ENCODE data around the gene DYNC1LI1.

DYNC1LI1 gene

DNA sequence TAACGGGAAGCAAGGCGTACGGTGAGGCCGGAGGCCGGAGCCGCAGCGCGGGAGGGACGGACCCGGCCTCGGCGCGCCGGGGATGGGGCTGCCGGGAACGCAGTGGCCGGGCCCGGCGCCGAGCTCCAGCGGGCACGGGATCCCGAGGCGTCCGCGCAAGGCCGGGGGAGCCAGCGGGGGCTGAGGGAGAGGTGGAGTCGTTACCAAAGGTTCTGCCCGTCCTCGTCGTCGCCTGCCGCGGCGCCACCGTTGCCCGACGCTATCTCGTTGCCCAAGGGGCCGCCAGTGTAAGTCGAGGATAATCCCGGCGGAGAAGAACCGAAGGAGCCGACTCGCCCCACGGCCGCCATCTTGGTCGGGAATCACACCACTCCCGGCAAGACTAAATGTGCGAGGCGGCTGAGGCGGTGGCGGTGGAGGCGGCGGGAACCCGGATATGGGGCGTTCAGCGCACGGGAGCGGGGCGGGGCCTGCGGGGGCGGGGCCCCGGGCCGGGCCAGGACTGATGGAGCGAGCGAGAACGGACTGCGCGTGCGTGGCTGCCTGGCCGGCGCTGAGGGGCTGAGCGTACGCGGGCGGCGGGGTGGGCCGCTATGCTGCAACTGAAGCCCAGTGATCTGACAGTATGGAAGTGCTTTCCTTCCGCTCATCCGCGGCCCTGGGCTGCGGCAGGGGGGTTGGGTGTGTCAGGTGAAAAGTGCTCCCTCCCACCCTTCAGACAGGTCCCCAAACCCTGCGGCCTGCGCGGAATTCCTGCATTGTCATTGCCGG lies at the start of gene DYNC1LI1:
TSS of gene DYNC1LI1 (minus strand) at position 438 of the 771 bp plus-strand sequence. CDS start at position 350, 88 bp downstream.
- DNase-seq = peak; percentile 82

DNA sequence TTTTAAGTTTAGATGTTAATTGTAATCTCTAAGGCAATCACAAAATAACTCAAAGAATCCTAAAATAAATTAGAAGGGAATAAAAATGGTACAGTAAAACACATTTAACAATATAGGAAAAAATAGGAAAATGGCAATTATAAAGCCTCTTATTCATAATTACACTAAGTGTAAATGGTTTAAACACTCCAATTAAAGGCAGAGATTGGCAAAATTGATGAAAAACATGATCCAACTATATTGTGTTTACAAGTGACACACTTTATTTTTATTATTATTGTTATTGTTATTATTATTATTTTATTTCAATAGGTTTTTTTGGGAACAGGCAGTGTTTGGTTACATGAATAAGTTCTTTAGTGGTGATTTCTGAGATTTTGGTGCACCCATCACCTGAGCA lies 48.7 kb upstream of the DYNC1LI1 start:
- DNase-seq = no peak

DNA sequence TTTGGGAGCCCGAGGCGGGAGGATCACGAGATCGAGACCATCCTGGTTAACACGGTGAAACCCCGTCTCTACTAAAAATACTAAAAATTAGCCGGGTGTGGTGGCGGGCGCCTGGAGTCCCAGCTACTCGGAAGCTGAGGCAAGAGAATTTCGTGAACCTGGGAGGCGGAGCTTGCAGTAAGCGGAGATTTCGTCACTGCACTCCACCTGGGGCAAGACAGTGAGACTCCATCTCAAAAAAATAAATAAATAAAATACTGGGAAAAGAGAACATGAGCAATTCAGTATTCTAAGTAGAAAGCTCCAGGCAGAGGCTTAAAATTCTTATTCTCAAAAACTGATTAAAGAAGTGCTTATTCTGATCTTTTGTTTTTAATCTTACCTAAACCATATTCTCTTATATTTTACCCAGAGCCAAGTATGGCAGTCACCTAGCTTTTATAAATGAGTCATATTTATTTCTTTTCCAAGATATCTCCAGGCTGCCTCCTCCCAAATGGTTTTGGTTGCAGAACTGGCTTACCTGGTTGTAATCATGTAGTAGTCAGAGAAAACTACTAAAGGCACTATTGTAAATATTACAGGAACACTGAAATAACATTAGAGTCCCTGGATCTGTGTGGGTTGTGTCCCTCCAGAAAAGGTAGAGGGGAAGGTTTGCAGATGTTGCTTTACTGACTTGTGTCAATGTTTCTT lies 45.8 kb upstream of the DYNC1LI1 start:
- DNase-seq = no peak

DNA sequence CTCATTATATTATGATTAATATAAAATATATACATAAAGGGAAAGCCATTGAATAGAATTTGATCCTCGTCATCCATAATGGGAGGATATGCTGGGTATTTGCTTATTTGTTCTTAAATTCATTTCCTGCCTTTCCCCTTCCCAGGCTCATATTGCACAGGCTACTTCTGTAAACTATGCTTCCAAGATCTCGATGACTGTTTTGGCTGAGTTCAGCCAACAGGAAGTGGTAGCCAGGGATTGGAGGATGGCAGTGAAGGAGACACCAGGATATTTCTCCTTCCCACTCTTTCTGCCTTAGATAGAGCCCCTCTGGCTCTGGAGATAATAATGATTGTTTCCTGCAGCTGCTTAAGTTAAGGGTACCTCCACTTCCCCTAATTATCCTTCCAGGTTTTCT lies 44.3 kb upstream of the DYNC1LI1 start:
- DNase-seq = no peak

DNA sequence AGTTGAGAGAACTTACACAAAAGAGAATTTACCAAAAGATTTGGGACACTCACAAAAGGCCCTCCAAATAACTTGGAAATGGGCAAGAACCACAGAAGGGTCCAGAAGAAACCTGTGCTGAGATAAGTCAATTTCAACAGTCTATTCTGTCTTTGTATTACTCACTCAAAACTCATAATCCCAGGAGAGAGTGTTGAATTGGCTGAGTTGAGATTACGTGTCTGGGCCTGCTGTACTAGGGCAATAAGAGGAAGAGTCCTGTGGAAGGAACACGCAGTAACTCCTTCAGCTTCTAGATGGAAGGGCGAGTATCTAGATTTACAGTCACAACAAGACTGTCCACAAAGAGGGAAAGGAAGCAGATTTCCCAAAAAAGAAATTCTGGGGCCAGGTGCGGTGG lies 42.5 kb upstream of the DYNC1LI1 start:
- DNase-seq = no peak

DNA sequence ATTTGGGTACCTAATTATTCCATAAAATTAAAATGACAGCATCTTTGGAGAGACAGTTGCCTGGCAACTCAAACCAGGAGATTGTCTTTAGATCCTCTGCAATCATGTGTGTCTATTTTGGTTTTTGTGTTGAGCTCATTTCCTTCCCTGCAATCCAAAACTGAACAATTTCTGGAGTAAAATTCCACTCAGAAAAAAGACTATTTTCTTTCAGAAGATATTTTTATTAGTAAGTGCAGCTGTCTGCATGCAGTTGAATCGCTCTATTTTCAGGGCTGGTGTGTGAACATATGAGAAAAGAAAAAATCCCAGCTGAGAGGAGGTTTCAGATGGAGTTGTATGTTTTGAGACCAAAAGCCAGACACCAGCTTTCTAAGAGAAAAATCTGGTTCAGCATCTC lies 41.9 kb upstream of the DYNC1LI1 start:
- DNase-seq = no peak

DNA sequence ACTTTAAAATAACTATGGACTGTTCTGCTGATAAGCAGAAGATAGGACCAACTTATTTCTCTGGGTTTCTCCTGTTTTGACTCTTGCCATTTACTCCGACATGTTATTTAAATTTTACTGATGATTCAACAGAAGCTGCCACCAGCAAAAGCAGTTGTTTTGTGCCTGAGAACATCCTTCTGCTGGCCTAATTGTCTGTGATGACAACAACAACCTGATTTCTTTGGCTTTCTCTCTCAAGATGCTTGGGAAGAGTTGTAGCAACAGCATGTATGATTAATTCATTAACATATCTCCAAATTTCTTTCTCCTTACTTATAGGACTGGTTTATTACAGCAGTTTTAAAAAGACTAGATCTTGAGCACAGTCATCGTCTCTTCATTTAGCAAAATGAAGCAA lies 36.9 kb upstream of the DYNC1LI1 start:
- no peak for DNase-seq

DNA sequence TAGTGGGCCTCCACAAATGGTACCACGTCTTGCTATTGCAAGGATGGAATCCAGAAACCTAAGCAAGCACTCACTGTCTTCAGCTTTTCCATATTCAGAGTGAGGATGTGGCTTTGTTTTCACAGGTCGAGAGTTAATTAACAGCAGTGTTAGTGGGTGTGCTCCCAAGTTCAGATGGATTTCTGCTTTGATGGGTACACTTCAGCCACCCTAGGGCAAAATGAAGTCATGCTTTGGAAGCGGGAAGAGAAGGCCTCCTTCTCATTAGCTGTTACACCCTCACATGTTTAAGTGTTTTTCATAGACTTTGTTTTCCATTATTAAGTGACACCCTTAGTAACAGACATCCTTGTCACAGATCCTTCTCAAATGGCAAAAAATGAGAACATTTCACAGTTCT lies 36.3 kb upstream of the DYNC1LI1 start:
- no peak for DNase-seq

DNA sequence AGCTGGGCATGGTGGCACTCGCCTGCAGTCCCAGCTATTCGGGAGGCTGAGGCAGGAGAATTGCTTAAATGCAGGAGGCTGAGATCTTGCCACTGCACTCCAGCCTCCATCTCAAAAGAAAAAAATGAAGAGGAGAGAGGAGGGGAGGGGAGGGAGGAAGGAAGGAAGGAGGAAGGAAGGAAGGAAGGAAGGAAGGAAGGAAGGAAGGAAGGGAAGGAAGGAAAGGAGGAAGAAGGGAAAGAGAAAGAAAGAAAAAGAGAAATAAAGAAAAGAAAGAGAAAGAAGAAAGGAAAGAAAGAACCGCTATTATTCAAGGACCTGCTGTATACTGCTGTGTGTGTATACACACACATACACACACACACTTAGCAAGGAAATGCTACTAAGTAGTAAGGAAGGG lies 35.6 kb upstream of the DYNC1LI1 start:
- no peak for DNase-seq

DNA sequence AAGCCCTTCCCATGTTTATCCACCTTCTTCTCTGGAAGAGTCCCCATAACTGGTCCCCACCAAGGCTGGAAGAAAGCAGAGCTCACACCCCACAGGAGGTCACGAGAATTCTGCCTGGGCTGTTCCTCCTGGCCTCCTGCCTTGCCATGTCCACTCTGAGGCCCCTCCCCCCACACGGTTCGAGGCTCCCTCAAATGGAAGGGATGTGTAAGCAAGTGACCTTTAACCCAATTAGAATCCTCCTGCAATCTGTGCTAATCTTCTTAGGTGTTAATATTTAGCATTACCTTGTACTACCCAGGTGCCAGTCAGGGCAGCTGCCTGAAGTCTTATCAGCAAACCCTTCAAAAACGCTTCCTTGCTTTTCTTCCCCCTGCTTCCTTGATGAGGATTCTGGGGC lies 32.4 kb upstream of the DYNC1LI1 start:
- no peak for DNase-seq

DNA sequence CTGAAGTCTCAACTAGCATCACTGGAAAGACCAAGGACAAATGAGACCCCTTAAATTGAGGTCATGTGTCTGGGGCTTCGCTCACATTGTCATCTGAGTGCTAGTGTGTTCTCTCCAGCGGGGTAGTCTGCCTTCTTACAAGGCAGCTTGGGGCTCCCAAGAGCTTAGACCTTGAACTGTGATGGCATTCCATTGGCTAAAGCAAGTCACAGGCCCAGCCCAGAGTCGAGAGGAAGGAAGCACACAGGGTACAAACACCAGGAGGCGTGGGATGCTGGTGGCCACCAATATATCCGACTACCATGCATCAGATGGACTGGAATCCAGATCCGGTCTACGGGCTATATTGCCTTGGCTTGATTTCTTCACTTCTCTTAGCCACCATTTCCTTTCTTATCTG lies 31.5 kb upstream of the DYNC1LI1 start:
- DNase-seq = no peak

DNA sequence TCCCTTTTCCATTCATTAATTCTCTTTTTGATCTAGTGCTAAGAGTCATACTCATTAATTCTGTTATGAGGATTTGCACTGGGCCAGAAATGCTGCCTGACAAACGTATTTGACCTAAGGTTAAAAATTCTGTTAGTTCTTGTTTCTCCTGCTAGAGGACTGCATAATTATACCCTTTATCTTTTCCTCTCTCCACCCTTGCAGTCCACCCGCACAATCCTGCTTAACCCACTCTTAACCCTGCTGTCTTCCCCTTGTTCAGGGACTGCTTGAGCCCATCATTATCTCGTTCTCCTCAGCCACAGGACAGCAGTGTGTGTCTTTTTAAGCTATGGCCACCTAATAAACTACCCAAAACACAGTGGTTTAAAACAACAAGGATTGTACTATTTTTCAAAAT lies 31.1 kb upstream of the DYNC1LI1 start:
- no peak for DNase-seq

DNA sequence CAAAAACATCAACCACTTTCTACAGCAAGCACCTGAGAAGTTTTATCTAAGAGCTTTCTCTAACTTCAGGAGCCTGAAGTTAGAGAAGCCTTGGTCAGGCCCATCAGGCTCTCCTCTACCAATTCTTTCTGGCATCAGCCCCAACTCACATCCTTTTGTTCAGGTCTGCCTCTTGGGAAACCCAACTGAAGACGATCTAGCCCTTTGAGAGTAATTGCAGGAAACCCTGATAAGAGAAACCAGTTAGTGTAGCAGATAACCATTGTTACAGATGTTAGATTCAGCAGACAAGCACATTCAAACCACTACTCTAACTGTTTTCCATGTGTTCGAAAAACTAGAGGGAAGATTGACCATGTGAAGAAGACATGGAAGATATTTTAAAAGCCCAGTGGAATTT lies 27.0 kb upstream of the DYNC1LI1 start:
- DNase-seq = no peak

DNA sequence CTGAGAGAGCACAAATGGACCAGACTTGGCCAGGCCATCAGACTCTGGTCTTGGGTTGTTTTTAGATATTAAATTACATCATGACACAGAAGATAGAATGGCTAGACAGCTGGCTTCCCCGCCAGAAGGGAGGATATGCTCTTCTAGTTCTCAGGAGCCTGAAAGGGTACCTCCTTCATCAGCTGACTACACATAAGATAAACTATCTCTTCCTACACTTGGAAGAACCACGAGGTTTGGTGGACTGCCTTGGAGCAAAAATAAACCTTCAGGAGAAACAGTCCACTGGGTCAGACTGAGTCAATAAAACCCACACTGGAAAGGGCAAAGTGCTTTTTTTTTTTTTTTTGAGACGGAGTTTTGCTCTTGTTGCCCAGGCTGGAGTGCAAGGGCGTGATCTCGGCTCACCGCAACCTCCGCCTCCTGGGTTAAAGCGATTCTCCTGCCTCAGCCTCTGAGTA lies 26.3 kb upstream of the DYNC1LI1 start:
- DNase-seq = no peak

DNA sequence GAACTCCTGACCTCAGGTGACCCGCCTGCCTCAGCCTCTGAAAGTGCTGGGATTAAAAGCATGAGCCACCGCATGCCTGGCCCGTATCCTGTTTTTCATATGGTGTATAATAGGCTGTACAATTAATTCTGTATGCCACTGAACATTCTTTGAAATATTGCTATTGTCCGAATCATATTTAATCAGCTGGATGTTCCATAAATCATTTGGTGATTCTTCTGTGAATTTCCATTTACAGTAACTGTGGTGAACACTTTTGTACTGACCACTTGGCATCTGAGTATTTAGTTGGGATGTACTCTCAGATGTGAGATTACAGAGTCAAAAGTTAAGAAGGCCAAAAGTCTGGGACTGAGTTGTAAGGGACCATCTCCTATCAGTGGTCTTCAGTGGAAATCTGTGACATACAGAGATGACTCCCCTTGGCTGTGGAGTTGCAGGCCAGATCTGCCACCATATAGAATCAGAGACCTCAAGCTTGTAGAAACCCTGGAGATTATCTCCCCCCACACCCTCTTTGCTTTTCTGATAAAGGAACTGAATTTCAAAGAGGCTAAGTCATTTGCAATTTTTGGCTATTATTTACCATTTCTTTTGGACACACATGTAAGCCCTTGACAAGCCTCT lies 25.7 kb upstream of the DYNC1LI1 start:
- DNase-seq = no peak

DNA sequence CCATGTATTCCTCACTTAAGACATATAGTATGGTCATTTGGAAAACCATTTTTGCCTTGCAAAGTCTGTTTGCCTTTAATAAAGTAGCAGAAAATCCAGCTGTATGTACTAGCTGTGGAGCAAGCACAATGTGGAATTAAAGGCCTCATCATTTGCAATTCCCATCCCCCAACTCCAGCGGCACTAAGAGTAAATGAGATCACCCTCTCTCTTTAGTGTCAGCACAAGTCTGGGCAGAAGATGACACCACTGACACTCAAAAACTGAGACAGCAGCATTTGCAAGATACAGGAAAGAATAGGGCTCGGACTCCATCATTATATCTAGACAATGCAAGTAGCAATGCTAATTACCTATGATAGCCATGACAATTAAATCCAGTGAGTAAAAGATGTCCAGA lies 24.7 kb upstream of the DYNC1LI1 start:
- DNase-seq = no peak

DNA sequence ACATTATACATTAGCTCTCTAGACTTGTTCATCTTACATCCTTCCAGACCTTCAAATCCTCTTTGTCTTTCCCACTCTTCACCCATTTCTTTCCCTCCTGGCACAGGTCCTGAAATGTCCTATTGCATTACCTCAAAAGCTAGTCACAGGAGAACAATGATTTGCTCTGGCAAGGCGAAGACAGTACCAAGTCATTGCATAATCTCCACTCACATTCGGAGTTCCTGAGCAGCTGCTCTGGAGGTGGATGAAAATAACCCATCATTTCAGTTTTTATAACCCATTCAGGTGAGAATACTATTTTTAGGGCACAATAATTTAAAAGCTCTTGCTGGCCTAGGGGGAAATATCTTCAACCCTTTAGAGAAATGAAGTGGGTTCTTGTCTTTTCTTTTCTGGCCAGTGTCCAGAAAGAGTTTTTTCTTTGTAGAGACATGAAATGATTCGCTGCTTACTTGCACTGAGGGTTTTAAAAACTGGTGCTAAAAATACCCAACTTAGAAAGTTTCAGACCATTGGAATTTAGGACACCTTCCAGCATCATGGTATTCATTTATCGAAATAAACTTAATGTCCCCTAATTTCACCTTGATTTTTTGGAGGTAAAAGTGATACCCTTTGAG lies 23.4 kb upstream of the DYNC1LI1 start:
- DNase-seq = no peak

DNA sequence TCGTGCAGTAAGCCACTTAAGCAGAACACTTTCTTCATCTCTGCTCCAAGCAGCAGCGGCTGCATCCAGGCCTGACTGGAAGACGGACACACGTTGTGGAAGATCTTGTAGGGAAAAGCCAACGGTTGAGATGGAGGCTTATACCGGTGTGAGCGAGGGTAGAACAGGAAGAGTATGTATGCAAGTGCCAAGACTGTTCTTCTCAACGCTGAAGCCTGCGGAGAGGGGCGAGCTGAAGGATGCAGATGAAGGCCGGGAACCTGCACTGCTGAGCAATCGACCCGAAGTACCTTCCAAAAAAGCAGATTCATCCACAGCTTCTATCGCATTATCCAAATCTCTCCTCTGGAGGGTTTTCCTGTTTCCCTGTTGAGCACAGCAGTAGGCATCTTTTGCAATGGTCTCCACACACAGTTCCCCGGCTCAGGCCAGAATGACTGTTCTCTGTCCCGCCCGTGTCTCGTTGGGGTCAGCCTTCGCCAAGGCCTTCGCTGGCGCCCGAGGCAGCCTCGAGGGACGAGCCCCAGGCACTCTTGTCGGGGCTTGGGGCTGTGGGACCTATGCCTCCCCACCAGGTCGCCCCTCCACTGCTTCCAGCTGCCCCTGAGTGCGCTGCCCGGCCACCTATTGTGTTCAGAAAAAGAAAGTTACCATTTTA lies 22.2 kb upstream of the DYNC1LI1 start:
- DNase-seq = no peak

DNA sequence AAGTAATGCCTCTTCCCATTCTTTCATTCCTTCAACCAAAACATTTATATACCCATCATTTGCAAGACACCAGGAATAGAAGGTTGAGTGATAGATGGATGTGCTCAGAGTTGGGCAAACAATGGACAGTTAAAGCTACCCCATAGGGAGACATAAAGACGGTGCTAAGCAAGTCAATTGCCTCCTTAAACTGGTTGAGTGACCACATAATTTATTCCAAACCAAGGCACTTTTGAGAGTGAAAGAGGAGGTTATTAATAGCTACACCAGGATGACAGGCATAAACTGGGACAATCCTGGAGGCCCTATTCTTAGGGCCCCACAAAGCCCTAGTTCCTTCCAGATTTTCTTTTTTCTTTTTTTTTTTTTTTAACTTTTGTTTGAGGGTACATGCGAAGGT lies 21.4 kb upstream of the DYNC1LI1 start:
- no peak for DNase-seq

DNA sequence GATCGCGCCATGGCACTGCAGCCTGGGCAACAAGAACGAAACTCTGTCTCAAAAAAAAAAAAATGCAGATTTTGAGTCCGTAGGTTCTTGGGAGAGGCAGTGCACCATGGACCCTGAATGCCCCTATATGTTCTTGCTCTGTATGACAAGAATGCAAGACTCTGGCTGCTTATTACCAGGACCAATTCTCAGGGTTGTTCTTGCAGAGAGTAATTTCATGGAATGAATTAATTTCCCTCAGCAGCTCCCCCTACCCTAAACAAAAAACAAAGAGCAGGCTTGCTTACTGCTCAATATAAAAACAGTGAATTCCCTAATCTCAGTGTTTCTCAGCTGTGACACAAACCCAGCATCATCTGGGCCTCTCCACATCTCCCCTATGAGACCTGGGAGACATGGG lies 20.5 kb upstream of the DYNC1LI1 start:
- DNase-seq = no peak

DNA sequence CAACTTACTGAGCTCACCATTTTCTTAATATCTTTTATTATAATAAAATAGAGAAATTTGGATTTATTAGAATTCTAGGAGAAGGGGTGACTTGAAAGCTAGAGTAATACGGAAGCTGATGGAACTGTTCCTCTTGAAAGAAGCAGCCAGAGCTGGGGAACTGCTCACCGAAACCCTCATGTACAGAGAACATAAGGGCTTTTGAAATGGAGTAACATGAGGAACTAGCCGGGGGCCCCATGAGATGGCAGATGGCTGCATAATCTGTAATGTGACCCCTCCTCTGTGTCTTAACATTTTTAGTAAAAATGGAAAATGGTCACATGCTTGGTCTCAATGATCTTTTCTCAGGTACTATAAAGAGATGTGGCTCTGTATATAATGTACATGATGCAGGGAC lies 15.7 kb upstream of the DYNC1LI1 start:
- DNase-seq = no peak

DNA sequence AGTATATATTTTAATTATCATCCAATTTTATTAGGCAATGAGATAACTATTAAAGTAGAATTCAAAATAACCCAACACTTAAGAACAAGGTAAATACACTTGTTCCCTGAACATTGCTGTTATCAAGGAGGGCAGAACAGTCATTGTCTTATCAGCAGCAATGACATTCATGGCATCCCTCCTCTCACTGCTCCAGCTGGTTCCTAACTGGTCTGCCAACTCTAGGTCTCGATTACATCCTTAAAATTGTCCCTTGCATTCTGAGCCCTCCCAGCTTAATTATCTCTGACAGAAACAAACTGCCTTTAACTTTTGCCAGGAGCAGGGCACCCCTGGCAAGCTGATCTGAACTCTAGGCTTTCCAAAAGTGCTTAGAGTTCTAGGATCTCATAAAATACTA lies 14.0 kb upstream of the DYNC1LI1 start:
- DNase-seq = no peak

DNA sequence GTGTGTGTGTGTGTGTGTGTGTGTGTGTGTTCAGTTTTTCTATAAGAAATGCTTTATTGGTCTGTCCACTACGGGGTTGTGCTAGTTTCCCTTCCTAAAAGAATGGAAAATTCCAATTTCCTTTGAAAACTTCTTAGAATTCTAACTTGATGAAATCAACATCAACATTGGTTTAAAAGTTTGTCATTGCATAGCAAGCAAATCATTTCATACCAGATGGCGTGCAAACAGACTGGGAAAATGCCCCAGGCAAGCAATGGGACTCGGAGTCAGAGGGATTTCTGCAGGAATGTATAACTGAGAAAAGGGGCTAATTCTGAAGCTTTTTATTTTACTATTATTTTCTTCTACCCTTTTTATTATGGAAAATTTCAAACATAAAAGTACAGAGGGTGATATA lies 13.1 kb upstream of the DYNC1LI1 start:
- no peak for DNase-seq
